GM19035 (cell line): ENCODE results near the gene TREM1.

ENCODE experiments used
- ATAC-seq: cut with Tn5 transposase; IDR thresholded peaks from one replicate; pipeline ENCODE4 v1.9.1; 2021; ENCODE audit not compliant: unreplicated experiment

The TREM1 gene

DNA sequence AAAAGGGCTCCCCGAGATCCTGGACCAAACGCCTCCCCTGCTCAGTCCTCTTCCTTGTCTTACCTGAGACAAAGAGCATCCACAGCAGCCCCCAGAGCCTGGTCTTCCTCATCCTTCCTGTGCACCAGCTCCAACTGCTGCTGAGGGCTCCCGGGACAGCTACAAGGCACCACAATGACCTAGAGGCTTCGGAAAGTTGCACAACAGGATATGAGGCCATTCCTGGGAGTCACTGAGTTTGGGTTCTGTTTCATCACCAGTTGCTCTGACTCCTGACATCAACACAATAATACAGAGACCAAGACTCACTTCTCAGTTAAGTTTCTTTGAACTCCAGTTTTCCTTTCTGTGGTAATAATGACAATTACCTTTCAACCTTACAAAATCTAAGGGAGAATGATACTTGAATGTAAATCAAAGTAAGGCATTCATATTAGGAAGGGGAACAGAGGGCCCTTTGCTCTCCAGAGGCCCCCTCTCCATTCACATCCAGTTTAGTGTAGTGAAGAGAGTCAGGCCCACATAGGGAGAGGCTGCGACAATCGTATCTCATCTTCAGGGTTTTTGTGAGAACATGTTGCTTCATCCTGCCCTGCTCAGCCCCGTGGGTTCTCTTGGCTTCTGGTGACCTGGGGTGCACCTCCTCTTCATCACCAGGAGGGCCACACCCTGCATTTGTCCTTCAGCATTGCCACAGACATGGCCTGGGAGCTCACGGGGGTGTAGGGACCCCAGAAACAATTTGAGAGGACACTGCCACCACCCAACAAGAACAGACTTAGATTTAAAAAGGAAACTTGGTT is at the start of gene TREM1:
TREM1 (minus strand) TSS at position 139 of the 803 bp plus-strand sequence; CDS start at position 112, 27 bp downstream.
- ATAC-seq, result no peak

GRCh38 chr6:41335943-41336342 is 49.5 kb upstream of the TREM1 start:
- ATAC-seq, result no peak

GRCh38 chr6:41335296-41335695 is 48.8 kb upstream of the TREM1 start, which contains the start of gene NCR2:
Gene NCR2 (plus strand): TSS chr6:41335608. CDS start chr6:41335877, 269 bp downstream.
- no peak for ATAC-seq

- ATAC-seq, result no peak
These were observed 48.1 kb upstream of the TREM1 start for GRCh38 chr6:41334482-41335040.

DNA sequence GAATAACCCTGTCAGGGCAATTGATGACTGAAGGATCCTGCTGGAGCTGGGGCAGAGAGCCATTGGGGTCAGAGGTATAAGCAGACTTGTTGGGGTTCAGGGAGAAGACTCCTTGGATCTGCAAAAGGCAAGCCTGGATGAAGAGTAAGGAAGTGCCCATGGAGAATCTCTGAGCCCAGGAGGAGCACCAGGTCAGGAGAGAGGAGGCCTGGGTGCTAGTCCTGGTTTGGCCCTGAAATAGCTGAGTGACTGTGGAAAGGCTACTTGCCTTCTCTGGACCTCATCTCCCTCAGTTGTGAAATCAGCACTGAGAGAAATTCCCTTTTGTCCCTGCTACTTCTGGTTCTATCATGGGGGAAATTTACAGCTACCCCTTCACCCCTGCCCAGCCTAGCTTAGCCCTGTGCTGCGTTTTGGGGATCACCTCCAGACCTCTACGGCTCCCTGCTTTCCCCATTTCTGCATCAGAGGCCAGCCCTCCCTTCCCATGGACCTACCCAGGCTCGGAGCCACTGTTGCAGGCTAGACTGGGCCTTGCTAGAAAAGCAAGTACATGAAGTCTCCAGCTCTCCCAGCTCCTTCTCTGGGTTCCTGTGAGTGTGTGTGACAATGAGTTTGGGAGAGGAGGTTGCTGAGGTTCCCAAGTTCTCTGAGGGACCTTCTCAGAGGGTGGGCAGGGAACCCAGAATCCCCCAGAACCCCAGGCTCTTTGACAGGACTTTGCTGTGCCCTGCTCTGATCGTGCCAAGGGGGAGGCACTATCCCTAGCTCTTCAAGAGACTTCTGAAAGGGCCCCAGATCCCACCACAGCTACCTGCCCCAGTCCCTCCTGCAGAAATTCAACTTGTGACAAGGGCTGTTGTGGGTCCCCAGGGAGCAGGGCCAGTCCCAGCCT is 46.6 kb upstream of the TREM1 start:
- peak; percentile 9 for ATAC-seq

DNA sequence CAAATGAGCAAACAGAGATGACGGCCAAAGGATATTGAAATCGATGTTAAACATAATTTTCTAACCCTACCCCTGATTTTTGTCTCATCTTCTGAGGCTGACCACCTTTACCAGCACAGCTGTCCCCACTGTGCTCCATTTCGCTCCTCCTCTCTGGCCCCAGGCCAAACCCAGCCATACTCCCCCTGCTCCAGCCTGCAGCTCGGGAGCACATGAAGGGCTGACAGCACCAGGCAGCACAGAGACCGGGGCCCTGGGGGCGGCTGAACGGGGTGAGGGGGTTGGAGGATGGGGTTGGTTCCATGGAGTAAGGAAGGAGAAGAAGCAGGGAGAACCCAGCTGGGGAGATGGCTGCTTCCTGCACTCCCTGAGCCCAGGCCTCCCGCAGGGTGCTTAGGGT is 45.8 kb upstream of the TREM1 start:
- no peak for ATAC-seq

- no peak for ATAC-seq
These were observed 45.1 kb upstream of the TREM1 start for GRCh38 chr6:41331401-41332150.

GRCh38 chr6:41327177-41327576 is 40.7 kb upstream of the TREM1 start:
- no peak for ATAC-seq

DNA sequence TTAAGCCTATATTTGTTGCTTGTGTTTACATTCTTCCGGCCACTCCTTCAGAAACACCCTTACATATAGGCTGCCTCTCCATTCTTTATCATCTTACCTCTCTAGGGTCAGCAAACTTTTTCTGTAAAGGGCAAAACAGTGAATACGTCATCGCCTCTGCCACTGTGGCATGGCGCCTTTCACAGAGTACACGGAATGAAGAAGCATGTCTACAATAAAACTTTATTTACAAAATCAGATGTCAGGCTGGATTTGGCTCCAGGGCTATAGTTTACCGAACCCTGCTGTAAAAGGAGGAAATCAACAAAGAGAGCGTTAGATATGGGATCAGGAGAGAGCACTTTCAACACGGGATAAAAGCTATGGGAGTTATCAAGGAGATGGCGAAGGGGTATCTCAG is 39.6 kb upstream of the TREM1 start:
- no peak for ATAC-seq

DNA sequence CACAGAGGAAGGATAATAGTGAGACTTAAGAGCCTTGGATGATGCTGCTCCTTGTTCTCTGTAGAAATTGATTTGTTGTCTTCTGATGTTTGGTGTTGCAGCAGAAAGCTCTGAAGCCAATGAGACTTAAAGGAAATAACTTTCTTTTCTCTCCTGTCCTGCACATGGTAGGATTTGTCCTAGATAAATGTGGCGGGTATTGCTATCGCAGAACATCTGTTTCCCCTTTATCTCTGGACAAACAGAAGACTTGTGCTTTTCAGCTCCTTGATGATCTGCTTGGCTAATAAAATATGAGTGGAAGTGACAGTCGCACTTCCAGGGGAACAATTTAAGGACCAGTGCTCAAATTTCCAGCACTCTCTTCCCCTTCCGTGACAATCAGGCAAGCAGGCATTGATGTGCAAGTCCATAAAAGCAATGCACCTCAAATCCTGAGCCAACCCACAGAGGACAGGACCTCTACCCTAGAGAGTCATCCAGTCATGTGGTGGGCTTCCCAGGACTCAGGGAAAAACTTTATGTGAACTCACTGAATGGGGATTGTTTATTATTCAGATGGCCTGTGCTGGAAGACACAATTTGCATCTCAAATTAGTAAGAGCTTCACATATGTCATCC is 39.1 kb upstream of the TREM1 start:
- ATAC-seq, result no peak

GRCh38 chr6:41321183-41321582 is 34.7 kb upstream of the TREM1 start:
- ATAC-seq, result no peak

DNA sequence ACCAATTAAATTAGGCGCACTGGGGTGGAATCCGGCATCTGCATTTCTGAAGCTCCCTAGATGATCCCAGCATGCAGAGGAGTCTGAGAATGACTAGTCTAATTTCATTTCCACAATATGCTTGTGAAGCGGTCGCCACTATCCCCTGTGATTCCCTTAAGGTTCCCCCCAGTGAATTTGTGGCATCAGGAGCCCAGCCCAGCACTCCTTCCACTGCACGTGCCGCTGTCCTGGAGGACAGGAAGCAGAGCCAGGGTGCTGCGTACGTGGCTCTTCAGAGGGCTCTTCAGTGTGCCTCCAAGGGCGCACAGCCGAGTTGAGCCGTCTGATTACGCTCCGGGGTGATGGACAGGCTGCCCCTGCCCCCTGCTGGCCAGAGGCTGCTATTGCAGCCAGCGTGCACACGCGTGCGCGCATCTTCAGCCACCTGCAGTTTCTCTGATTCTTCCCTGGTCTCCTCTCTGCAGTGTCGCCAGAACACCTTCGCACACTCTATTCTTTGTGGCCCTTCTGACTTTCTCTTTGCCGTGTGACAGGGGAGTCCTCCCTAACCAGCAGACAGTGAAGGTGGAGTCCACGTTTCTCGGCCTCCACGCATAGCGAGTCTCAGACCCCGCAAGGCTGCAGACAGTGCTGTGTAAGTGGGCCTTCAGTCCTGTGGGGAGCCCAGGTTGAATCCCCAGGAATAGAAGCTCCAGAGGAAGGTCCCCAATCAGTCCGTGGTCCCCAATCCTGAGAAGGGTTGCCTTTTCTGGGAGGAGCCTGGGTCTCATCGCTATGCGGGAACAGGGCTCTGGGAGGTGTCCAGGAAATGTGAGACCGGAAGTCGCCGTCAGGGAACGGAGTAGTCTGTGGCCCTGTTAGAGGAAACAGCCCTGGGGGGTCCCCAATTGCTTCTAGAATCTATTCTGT is 32.4 kb upstream of the TREM1 start:
- ATAC-seq, result peak; percentile 93

GRCh38 chr6:41318261-41318653 is 31.8 kb upstream of the TREM1 start:
- no peak for ATAC-seq

DNA sequence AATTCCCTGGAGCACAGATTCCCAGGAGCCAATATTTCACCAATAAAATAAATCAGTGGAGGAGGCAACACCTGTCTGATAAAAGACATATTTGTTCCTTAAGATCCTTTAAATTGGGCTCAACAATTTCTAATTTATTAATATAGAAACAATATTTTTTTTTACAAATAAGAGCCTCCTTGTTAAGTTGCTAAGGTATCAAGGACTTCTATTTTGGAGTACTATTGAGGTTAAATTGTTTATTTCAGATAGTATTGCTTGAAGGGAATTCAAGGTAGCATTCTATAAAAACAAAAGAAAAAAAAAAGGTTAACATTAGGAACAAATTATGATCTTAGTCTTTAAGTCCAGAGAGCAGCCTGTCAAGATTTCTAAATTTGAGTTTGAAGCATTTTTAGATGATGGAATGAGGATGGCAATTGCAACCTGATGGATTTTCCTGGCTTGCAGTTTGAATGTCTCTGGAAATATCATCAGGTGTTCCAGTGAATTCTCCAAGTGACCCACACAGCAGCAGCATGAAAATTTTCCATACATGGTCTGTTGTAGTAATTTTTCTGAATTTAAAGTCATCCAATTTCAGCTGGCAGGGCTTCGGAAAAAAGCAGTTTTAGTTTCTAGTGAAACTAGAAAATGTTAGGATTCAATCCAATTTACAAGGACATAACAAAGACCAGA is 29.6 kb upstream of the TREM1 start:
- ATAC-seq, result no peak

DNA sequence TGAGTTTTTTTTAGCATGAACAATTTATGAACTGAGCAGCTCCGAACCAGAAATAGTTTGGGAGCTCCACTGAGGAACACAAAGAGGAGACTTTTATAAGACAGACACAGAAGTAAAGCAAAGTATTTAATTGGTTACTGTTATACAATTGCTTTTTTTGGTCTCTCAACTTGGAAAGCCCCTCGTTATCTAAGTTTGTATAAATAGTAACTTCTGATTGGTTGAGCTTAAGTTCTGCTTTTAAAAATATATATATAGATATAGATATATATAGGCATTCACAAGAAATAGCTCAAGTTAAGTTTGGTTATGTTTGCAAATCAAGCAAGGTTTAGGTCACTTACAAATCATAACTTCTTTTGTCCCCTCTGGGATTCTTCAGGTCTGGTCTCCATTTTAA is 28.7 kb upstream of the TREM1 start:
- no peak for ATAC-seq

- ATAC-seq, result no peak
These were observed 19.8 kb upstream of the TREM1 start for GRCh38 chr6:41306187-41306854.

DNA sequence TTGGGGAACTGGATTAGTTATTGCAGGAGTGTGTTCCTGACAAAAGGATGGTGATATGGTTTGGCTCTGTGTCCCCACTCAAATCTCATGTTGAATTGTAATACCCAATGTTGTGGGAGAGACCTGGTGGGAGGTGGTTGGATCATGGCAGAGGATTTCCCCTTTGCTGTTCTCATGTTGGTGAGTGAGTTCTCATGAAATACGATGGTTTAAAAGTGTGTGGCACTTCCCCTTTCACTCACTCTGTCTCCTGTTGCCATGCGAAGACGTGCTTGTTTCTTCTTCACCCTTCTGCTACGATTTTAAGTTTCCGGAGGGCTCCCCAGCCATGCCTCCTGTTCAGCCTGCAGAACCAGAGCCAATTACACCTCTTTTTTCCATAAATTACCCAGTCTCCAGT is 16.2 kb upstream of the TREM1 start:
- ATAC-seq, result no peak

GRCh38 chr6:41298785-41299502 is 12.5 kb upstream of the TREM1 start:
- ATAC-seq, result no peak
